Activated naive CD4-positive, alpha-beta T cell treated with anti-CD3 and anti-CD28 coated beads, Interleukin-2, amount 50 U/mL, for 16 hours (primary cell): ENCODE data around the gene FEZF1.

Source experiments
- DNase-seq: peaks from one replicate; pipeline ENCODE4 v3.0.0-alpha.2; 2020

The FEZF1 gene

GRCh38 chr7:122261442-122261841 lies 43.1 kb downstream of the FEZF1 start:
- no peak for DNase-seq

- DNase-seq = no peak
Observed at GRCh38 chr7:122261016-122261415, 43.5 kb downstream of the FEZF1 start.

- no peak for DNase-seq
Observed at GRCh38 chr7:122260336-122260735, 44.2 kb downstream of the FEZF1 start.

- DNase-seq = no peak
Observed at GRCh38 chr7:122258971-122259370, 45.6 kb downstream of the FEZF1 start.

- no peak for DNase-seq
Observed at GRCh38 chr7:122257056-122257455, 47.5 kb downstream of the FEZF1 start.

GRCh38 chr7:122256046-122256445 lies 48.5 kb downstream of the FEZF1 start:
- DNase-seq = no peak

- DNase-seq = no peak
Observed at GRCh38 chr7:122255454-122255853, 49.1 kb downstream of the FEZF1 start.
